Kasumi-1 (cell line): ENCODE results near the gene MYBPC2.
"Not testable (repeated sequence)": the region's sequence is repeated elsewhere in the genome, so short reads cannot be mapped to it uniquely, and the experiment has no call there.

ENCODE experiments used
- DNase-seq, 2 experiments: peaks; one replicate each; lab custom pipeline; 2025; lab: John Stamatoyannopoulos, UW

The MYBPC2 gene

DNA sequence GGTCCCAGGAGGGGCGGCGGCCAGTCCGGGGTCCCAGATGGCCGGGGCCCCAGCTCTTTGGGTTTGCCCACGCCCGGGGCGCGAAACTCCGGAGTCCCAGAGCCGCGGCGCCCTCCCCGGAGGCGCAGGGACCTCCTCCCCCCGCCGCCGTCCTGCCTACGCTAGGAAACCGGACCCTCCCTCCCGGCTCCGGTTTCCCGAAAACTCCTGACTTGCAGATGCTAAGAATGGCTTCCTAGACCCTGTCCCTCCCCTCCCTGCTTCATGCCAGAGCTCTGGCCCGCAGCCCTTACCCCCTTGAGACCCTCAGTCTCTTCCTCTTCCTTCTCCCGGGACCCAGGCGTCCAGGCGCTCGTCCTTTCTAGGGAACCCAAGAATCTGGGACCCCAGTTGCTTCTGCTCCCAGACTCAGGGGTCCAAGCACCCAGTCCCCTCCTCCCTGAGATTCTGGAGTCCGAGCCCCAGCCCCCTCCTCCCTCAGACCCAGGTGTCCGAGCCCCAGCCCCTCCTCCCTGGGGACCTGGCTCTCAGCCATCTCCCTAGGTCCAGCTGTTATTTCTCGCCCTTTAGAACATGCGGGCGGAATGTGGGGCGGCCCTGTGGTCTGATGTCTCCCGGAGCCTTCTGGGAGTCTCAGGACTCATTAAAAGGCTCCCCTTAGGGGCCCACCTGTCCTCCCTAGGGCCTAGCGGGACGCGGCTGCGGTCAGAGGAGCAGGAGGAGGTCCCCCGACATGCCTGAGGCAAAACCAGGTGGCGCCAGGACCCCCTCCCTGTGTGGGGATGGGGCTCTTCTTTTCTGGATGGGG is at the start of gene MYBPC2:
MYBPC2 (plus strand) TSS at position 672 of the 808 bp plus-strand sequence; CDS start at position 734, 62 bp downstream.
- no peak for DNase-seq

DNA sequence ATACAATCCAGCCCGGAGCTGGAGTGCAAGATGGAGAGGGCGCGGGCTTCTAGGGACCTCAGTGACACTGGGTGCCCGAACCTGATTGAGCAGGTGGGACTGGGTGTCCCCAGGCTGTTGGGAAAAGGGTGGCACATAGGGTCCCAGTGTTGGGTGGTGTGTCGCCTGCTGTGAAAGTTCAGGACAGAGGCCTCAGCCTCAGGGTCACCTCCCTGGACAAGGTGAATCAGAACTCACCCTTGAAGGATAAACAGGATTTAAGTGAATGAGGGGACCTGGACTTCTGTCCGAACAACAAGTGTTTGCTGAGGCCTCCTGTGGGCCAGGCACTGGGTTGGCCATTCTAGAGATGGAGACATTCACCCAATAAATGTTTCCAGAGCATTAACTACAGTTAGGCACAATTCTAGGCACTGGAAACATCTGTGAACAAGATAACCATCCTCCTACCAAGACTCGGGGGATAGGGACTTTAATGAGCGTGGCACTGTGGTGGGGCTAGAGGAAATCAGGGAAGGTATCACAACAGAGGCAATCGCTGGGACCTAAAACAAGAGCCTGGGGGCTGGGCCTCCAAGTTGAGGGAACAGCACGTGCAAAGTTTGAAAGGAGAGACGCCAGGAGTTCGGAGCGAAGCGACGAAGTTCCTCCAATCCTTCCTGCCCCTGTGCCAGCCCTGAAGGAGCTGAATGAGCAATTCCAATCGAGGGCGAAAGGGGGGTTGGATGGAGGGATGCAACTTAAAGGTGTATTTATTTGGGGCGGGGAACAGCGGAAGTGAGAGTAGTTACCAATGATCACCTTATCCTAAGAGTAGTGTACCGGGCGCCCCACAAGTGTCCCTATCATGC is 49.5 kb upstream of the MYBPC2 start:
- DNase-seq = peak in 1 of 2 experiments; percentile 56

DNA sequence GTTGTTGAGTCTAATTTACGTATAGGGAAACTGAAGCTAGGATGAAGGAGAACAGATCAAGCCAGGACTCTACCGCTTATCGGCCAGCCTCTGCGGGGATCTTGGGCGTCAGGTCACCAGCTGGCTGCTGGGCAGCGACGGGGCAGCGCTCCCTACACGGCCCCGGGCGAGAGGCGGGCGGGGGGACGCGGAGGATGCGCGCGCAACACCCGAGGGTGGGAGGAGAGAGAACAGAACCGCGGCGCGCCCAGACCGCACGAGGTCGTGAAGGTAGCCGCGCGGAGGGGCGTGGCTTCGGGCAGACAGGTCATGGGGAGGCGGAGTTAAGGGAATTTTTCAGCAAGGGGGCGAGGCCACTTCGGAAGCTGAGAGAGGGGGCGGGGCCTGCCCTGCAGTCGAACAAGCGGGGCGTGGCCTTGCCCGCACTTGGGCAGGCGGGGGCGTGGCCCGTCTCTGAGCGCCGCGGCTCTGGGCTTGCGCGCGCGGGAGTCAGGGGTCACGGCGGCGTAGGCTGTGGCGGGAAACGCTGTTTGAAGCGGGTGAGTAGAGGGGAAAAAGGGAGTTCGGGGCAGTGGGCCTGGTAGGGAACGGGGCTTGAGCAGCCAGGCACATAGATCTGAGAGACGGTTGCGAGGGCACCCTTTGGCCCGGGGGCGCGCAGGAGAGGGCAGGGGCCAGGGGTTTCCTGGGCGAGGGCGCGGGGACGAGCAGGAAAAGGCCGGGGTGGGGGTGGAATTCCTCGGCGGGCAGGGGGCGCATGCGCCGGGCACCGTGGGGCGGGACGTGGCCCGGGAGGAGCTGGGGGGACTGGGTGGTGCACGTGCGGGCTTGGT is 48.6 kb upstream of the MYBPC2 start, which contains the start of gene POLD1:
POLD1 (plus strand) TSS at position 496 of the 833 bp plus-strand sequence. CDS start 14,505 bp downstream, outside the sequence.
- peak; percentile 95 to 97 for DNase-seq

DNA sequence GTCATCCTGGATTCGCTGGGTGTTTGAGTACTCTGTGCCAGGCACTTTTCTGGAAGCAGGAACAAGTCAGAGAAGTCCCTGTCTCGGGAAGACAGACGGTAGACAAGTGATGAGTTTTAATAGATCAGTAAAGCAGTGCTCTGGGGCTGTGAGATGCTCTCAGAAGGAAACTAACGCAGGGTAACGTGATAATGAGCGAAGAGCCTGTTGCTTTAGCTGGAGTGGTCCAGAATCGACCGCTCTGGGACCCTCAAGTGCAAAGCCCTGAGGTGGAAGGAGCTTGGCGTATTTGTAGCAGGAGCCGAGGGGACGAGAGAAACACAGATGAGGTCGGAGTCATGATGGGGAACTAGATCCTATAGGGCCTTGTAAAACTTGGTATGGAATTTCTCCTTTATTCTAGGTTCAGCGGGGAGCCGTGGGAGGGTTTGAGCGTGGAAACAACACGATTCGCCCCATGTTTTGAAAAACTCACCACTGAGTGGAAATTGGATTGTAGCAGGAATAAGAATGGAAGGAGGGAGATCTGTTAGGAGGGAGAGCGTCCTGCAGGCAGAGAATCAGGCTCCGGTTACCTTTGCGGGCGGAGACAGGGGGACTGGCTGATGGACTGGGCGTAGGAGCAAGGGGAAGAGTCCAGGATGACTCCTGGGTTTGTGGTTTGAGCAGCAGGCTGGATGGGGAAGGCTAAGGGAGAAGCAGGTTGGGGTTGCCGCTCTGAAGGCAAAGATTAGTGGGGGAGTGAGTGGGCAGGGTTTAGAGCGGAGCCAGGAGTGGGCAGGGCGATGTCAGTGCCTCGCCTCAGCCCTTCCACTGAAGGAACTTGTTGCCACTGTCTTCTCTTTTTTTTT is 47.8 kb upstream of the MYBPC2 start:
- DNase-seq = peak; percentile 29 to 42

DNA sequence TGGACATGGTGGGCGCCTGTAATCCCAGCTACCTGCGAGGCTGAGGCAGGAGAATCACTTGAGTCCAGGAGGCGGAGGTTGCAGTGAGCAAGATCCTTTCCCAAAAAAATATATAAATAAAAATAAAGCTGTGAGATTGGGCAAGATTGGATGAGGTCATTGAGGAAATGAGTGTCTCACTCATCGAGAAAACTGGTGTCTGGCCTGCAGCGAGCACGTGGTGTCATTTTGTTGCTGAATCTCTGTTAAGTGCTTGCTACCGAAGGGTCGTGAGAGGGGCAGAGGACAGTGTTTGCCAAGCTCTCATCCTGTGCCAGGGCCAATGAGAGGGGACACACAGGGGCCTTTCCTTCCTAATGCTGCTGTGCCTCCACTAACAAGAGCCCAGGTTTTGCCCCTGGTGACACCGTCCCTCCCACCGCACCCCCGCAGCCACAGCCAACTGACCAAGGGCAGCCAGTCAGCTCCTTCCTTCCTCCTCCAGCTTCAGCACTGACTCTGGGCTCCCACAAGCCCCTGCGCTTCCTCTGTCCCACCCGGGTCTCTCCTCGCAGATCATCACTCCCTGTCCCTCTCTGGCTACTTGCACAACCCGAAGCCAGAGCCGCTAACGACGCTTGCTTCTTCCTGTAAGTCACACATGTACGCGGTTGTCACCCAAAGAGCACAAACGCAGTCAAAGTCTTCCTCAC is 45.4 kb upstream of the MYBPC2 start:
- peak; percentile 79 to 82 for DNase-seq

DNA sequence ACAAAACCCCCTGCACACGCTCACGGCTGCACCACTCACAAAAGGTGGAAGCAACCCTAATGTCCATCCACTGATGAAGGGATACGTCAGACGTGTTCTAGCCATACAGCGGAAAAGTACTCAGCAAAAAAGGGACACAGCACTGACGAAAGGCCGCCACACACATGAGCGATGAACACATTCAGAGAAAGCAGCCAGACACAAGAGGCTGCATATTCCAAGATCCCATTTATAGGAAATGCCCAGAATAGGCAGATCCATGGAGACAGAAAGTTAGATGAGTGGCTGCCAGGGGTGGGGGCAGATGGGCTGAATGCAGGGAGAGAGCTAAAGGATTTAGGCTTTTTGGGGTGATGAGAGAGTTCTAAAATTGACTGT is 44.8 kb upstream of the MYBPC2 start:
- no peak for DNase-seq

DNA sequence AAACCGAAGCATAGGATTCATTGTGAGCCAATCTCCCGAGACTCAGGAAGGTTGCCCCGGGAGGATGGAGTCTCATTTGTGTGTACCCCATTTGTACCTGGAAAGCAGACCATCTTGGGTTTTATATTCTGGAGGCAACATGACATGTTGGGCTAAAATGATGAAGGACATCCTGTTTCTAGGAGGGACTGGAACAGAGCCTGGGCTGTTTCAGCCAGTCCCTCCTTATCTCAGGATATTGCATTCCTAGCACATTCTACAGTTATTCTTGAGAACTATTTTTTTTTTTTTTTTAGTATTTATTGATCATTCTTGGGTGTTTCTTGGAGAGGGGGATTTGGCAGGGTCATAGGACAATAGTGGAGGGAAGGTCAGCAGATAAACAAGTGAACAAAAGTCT is 42.4 kb upstream of the MYBPC2 start:
- not testable (repeated sequence) for DNase-seq

DNA sequence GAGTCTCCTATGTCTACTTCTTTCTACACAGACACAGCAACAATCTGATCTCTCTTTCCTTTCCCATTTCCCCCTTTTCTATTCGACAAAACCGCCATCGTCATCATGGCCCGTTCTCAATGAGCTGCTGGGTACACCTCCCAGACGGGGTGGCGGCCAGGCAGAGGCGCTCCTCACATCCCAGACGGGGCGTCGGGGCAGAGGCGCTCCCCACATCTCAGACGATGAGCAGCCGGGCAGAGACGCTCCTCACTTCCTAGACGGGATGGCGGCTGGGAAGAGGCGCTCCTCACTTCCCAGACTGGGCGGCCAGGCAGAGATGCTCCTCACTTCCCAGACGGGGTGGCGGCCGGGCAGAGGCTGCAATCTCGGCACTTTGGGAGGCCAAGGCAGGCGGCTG is 41.7 kb upstream of the MYBPC2 start:
- DNase-seq = not testable (repeated sequence)

DNA sequence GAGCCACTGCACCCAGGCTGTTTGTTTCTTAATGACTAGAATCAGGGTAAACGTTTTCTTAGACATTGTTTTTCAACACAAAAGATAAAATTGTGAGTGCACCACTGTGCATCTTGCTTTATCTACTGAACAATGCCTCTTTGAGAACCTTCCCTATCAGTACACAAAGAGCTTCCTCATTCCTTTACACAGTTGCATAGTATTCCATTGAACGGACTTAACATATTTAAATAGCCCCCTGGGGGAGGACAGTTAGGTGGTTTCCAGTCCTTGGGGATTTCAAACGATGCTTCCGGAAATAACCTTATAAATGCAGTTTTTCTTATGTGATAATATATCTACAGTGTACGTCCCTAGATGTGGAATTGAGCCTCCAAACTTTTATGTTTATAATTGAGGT is 39.9 kb upstream of the MYBPC2 start:
- no peak for DNase-seq

DNA sequence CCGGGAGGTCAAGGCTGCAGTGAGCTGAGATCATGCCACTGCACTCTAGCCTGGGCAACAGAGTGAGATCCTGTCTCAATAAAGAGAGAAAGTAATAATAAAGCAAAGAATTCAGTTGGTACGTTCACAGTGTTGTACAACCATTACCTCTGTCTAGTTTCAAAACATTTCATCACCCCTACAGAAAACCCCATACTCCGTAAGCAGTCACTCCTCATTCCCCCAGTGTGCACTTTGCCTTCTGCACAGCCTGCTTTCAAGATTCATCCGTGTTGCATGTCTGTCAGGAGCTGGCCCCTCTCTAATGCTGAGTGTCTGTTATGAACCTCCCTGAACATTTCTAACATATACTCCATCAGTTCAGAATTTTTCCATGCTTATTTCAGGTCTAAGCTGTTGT is 39.1 kb upstream of the MYBPC2 start:
- DNase-seq = no peak

DNA sequence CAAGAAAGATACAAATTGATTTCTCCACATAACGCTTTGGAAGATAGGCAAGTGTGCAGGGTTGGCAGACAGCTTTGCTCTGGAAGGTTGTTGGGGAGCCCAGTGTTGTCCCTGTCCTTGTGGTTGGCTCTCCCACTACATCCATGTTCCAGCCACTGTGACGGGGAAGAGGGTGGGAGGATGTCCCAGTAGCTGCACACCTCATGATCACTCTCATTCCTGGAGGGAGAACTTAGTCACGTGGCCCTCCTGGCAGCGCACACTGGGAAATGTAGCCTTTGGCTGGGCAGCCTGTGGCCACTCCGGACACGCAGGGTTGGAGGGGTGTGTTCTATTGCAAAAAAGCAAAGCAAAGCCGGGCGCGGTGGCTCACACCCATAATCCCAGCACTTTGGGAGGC is 38.7 kb upstream of the MYBPC2 start:
- no peak for DNase-seq

DNA sequence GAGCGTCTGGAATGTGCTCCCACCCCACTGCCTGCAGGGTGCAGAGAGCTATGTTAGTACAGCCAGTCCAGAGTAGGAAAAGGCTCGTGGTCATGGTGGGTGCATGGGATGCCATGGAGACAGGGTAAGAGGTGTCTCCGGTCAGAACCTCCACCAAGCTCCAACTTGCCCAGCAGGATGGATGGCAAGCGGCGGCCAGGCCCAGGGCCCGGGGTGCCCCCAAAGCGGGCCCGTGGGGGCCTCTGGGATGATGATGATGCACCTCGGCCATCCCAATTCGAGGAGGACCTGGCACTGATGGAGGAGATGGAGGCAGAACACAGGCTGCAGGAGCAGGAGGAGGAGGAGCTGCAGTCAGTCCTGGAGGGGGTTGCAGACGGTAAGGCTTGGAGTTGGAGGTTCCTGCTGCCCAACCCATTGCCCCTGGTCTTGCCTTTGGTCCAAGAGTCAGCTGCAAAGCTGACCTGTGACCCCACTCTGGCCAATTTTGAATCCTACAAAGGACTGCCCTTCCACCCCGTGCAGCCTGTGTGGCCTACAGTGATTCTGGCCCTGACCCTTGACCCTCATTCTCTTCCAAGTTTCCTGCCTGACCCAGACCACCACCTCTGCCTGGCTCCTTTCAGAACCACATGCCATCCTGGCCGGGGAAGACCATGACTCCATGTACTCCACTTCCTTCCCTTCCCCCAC is 33.9 kb upstream of the MYBPC2 start:
- DNase-seq = no peak

DNA sequence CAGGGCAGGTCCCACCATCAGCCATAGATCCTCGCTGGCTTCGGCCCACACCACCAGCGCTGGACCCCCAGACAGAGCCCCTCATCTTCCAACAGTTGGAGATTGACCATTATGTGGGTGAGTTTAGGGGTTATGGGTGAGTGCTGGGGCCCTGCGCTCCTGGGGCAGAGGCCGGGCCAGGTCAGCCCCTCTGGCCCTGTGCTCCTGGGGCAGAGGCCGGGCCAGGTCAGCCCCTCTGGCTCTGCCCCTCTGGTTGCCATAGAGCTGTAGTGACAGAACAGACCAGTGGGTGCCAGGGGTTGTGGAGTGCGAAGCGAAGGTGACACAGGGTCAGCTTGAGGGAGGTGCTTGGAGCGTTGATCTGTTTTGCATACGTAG is 33.3 kb upstream of the MYBPC2 start:
- no peak for DNase-seq

DNA sequence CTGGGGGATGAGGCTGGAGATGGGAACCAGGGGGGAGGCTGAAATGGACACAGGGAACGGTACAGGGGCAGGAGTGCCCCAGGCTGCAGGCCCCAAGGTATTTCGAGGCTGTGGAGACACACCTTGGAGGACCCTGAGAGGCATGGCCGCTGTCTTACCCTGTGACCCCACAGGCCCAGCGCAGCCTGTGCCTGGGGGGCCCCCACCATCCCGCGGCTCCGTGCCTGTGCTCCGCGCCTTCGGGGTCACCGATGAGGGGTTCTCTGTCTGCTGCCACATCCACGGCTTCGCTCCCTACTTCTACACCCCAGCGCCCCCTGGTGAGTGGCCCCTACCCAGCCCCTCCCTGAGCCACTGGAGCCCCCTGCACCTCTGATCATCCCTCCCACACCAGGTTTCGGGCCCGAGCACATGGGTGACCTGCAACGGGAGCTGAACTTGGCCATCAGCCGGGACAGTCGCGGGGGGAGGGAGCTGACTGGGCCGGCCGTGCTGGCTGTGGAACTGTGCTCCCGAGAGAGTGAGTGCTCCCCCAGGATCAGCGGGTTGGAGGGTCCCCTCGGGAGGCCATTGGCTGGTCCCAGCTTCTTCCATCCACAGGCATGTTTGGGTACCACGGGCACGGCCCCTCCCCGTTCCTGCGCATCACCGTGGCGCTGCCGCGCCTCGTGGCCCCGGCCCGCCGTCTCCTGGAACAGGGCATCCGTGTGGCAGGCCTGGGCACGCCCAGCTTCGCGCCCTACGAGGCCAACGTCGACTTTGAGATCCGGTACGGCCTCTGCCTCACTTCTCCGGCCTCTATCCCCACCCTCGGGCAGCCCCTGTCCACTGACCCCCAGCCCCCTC is 30.9 kb upstream of the MYBPC2 start:
- DNase-seq = no peak

DNA sequence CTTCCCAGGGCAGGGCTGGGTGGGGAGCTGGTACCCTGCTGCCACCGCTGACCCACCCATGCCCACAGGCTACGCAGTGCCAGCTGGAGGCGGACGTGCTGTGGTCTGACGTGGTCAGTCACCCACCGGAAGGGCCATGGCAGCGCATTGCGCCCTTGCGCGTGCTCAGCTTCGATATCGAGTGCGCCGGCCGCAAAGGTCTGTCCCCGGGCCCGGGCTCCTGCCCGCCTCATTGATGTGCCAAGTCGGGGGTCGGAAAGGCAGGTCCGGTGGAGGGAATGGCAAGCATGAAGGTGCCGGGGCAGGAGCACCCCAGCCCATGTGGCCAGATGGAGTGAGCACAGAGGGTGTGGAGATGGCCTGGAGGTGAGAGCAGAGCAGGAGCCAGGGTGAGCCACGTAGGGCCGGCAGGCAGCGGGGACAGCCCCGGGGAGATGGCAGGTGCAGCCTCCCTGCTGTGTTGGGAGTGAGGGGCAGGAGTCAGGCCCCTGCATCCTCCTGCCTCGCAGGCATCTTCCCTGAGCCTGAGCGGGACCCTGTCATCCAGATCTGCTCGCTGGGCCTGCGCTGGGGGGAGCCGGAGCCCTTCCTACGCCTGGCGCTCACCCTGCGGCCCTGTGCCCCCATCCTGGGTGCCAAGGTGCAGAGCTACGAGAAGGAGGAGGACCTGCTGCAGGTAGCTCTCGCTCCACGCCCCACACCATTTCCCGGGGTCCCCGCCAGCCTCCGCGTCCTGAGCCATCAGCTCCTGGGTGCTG is 30.0 kb upstream of the MYBPC2 start:
- DNase-seq = no peak

DNA sequence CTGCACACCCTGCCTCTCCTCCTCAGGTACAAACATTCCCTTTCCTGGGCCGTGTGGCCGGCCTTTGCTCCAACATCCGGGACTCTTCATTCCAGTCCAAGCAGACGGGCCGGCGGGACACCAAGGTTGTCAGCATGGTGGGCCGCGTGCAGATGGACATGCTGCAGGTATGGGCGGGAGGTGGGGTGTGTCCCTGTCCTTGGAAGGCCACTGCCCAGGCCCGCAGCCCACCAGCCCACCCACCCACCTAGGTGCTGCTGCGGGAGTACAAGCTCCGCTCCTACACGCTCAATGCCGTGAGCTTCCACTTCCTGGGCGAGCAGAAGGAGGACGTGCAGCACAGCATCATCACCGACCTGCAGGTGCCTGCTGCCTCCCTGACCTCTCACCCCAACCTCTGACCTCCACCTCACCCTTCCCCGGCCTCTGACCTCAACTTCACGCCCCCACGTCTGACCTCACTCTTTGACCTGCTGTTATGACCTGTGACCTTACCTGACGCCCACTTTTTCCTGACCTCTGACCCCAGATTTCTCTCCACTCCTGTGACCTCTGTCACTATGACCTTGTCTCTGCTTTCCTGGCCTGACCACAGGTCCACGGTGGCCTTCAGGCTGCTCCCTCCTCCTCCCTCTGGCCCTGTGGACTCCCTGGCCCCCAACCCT is 26.4 kb upstream of the MYBPC2 start:
- DNase-seq = no peak

DNA sequence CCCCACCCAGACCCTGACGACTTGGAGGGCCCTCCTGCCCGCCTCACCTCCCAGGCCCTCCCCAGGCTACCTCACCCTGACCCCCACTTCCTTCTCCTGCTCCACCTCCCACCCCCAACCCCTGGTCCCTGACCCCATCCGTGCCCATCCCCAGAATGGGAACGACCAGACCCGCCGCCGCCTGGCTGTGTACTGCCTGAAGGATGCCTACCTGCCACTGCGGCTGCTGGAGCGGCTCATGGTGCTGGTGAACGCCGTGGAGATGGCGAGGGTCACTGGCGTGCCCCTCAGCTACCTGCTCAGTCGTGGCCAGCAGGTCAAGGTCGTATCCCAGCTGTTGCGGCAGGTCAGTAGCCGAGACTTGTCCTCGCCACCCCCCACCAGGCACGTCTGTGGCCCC is 25.9 kb upstream of the MYBPC2 start:
- no peak for DNase-seq

DNA sequence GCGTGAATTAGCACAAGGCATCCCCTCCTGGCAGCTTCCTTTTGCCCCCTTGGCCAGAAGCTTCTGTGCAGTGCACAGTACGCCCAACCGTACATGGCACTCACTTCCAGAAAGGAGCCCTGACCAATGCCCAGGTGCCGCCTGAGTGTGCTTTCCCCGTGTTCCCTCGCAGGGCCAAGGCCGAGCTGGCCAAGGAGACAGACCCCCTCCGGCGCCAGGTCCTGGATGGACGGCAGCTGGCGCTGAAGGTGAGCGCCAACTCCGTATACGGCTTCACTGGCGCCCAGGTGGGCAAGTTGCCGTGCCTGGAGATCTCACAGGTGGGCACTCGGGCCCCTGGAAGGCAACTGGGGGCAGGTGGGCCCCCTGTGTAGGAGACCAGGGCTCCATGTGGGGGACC is 23.3 kb upstream of the MYBPC2 start:
- no peak for DNase-seq
